Spleen (tissue), 11 donors: ENCODE results near the gene ANKS1B. TPM values are rescaled to one million over a fixed set of nuclear protein-coding genes. Genes with fewer than 3 reads are reported as not detected.

ENCODE experiments used
- DNase-seq: peaks from one replicate; pipeline ENCODE4 v3.0.0-alpha.2; 2020
- H3K27ac ChIP-seq, 8 donors: fragments of 200-600 bp; sonication (generic) in 7 of 8; 1 replicate in 4 of 8; 2 replicates in 4 of 8; pipeline versions ENCODE4 v1.5.0 to v1.8.0; 2016 to 2021; ENCODE audit warnings: inconsistent platforms in 4 of 8, mild to moderate bottlenecking in 4 of 8, moderate library complexity in 1 of 8
- H3K27me3 ChIP-seq, 7 donors: fragments of 200-600 bp; sonication (generic) in 6 of 7; replicated peaks in 1 of 7; 1 replicate in 4 of 7; 2 replicates in 3 of 7; pipeline versions ENCODE4 v1.5.0 to v1.8.0; 2016 to 2021; ENCODE audit warnings: inconsistent platforms in 3 of 7, mild to moderate bottlenecking in 1 of 7
- H3K36me3 ChIP-seq, 6 donors: fragments of 200-600 bp; sonication (generic) in 5 of 6; 1 replicate in 4 of 6; 2 replicates in 2 of 6; pipeline versions ENCODE4 v1.5.0 to v1.8.0; 2016 to 2021; ENCODE audit warnings: inconsistent platforms in 2 of 6
- H3K4me1 ChIP-seq, 6 donors: fragments of 200-600 bp; sonication (generic) in 5 of 6; 1 replicate in 3 of 6; 2 replicates in 3 of 6; pipeline versions ENCODE4 v1.5.0 to v1.8.0; 2016 to 2021; ENCODE audit warnings: inconsistent platforms in 3 of 6
- H3K4me3 ChIP-seq, 8 donors: fragments of 200-600 bp; sonication (generic) in 7 of 8; 1 replicate in 4 of 8; 2 replicates in 4 of 8; pipeline versions ENCODE4 v1.5.0 to v1.8.0; 2016 to 2021; ENCODE audit warnings: inconsistent platforms in 4 of 8, mild to moderate bottlenecking in 4 of 8, moderate library complexity in 2 of 8
- H3K9me3 ChIP-seq, 8 donors: fragments of 200-600 bp; sonication (generic) in 7 of 8; 1 replicate in 4 of 8; 2 replicates in 4 of 8; pipeline versions ENCODE4 v1.5.0 to v1.8.0; 2016 to 2021; ENCODE audit warnings: inconsistent platforms in 4 of 8
- POLR2A ChIP-seq, 3 donors: fragments of 450-650 bp; IDR thresholded peaks; one replicate each; pipeline ENCODE4 v1.5.1; 2017; ENCODE audit warnings: antibody characterized with exemption in 3 of 3, mild to moderate bottlenecking in 1 of 3
- POLR2AphosphoS5 ChIP-seq, 3 donors: sonication (generic); formaldehyde crosslinking; IDR thresholded peaks; one replicate each; pipeline ENCODE4 v1.5.1; 2017; ENCODE audit warnings: antibody characterized with exemption in 3 of 3
- WGBS, 5 donors: extraction: QIAGEN DNeasy Blood & Tissue Kit in 3 of 5; methylation state at CpG; one replicate each; pipeline versions ENCODE4 v1.1.5 to v1.1.7; 2013 to 2018; 5-methylcytosine and 5-hydroxymethylcytosine counted together
- intact Hi-C: fragments of 100-400 bp; cut with DNase I; formaldehyde crosslinking; loops from one replicate; pipeline ENCODE4 v1.15.0; 2023; ENCODE audit warnings: low total_unique reads
- polyA plus RNA-seq, 3 donors: library from polyadenylated mRNA; stranded (reverse); fragments of 200-250 nt; gene quantifications; one replicate each; pipeline ENCODE4 v1.2.1, GENCODE V29; 2013
- total RNA-seq, 7 donors: library from RNA; depleted of rRNA in 3 of 7; stranded (reverse); fragments of >200 nt in 3 of 7; fragmentation: NEBNext Ultra II Directional in 4 of 7; extraction: Animal tissue kit (Norgen Biotek cat#: 25700) in 4 of 7; gene quantifications; one replicate each; pipeline versions ENCODE4 v1.1.0 to v1.2.1, GENCODE V29; 2016 to 2021
- TF ChIP-seq, protein P1 (sequence below), 11 experiments: fragments of 200-600 bp in 7 of 11; fragments of 450-650 bp in 4 of 11; sonication (generic) in 4 of 11; IDR thresholded peaks in 8 of 11; conservative IDR thresholded peaks in 3 of 11; 1 replicate in 7 of 11; 2 replicates in 4 of 11; pipeline versions ENCODE4 v1.4.0 to v1.8.0; 2016 to 2021; ENCODE audit warnings: antibody characterized with exemption in 11 of 11, inconsistent platforms in 4 of 11, mild to moderate bottlenecking in 1 of 11
- donor health status: healthy with polysubstance abuse.
- donor health status: DM: no; HTN: no; CAD: no; lungs with moderate emphysema.
- donor health status: DM: no; HTN: no; CAD: no.
- donor health status: Bipolar disorder and iron deficiency.
- donor health status: healthy.
- donor health status: DM: no; HTN: no; CAD: no.
- donor health status: DM: yes; HTN: yes; CAD: no.

Gene ANKS1B
- total and polyA plus RNA-seq, 10 donors: 0.21 to 8.0 (median 4.2) TPM

DNA sequence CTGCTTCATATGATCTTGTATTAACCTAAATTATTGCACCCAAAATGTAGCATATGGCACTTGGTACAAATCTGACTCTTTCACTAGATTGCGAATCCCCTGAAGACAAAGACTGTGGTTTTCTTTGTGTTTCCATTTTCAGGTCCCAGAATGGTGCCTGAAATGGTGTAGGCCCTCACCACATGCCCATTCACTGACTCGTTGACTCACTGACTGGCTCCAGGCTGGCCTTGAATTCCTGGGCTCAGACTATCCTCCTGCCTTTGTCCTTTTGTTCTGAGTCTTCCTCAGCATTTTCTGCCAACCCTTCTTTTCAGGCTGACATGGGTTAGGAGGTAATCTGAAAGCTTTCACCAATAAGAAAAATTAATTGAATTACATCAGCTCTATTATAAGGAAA is 705.8 kb downstream of the ANKS1B start:
- no peaks in the 10 kb centered on the region for H3K4me1 ChIP-seq
- intact Hi-C loops: no loop called here
- no peaks in the 10 kb centered on the region for H3K27me3 ChIP-seq
- peaks cover 0 to 27% (median 7%) of the 10 kb centered on the region in 8 donors for H3K9me3 ChIP-seq
- TF ChIP-seq, protein P1, sequence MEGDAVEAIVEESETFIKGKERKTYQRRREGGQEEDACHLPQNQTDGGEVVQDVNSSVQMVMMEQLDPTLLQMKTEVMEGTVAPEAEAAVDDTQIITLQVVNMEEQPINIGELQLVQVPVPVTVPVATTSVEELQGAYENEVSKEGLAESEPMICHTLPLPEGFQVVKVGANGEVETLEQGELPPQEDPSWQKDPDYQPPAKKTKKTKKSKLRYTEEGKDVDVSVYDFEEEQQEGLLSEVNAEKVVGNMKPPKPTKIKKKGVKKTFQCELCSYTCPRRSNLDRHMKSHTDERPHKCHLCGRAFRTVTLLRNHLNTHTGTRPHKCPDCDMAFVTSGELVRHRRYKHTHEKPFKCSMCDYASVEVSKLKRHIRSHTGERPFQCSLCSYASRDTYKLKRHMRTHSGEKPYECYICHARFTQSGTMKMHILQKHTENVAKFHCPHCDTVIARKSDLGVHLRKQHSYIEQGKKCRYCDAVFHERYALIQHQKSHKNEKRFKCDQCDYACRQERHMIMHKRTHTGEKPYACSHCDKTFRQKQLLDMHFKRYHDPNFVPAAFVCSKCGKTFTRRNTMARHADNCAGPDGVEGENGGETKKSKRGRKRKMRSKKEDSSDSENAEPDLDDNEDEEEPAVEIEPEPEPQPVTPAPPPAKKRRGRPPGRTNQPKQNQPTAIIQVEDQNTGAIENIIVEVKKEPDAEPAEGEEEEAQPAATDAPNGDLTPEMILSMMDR (IDR thresholded peaks at IDR 0.05 in 8 of 11, conservative IDR thresholded peaks at IDR 0.05 in 3 of 11): no peak
- TF ChIP-seq POLR2A (IDR thresholded peaks at IDR 0.05): no peak
- H3K4me3 ChIP-seq: no peak overlapping the region
- no peaks in the 10 kb centered on the region for H3K36me3 ChIP-seq
- DNase-seq: no peak
- 56 to 73% (median 67%) methylated on average over 2 of the region's 2 CpGs for WGBS, 5 donors
- no peak overlapping the region for H3K27ac ChIP-seq

DNA sequence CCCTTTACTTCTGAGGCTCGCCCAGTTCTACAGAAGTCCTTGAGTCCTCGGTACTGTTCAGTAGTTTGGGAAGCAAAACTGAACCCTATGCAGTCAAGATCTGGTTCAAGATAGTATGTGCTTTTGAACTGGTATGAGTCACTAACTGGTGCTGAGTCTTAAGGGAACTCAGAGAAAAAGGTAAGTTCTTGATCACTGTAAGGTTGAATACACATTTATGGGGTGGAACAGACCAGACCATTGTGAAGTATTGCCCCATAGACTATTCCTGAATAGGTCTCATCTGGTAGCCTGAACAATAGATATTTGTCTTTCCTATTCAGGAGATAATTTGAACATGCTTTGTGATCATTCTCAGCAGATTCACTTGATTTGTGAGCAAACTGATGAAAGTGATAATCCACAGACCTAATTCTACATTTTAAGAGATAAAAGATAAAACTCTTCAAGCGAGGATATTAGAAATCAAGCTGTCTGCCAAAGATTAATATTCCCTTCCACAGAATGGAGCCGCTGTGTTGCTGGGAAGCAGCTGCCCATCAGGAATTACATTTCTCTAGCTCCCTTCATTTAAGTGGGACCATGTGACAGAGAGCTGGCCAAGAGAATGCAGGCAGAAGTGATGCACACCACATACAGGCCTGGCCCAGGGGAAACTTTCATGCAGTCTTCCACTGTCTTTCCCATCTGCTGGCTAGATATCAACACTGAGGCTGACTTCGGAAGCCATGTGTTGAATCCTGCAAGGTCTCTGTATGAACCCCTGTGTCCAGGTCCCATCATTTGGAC is 707.0 kb downstream of the ANKS1B start:
- H3K36me3 ChIP-seq: no peaks in the 10 kb centered on the region
- H3K4me3 ChIP-seq: no peak overlapping the region
- 78 to 92% (median 85%) methylated on average over 5 of the region's 5 CpGs for WGBS, 5 donors
- no peak for DNase-seq
- no peaks in the 10 kb centered on the region for H3K27me3 ChIP-seq
- H3K27ac ChIP-seq: no peak overlapping the region
- no peaks in the 10 kb centered on the region for H3K4me1 ChIP-seq
- H3K9me3 ChIP-seq: peaks cover 0 to 36% (median 13%) of the 10 kb centered on the region in 8 donors
- intact Hi-C loops: no loop called here
- TF ChIP-seq POLR2AphosphoS5 (IDR thresholded peaks at IDR 0.05): no peak
- TF ChIP-seq, protein P1 (IDR thresholded peaks at IDR 0.05 in 8 of 11, conservative IDR thresholded peaks at IDR 0.05 in 3 of 11): no peak
- TF ChIP-seq POLR2A (IDR thresholded peaks at IDR 0.05): no peak

DNA sequence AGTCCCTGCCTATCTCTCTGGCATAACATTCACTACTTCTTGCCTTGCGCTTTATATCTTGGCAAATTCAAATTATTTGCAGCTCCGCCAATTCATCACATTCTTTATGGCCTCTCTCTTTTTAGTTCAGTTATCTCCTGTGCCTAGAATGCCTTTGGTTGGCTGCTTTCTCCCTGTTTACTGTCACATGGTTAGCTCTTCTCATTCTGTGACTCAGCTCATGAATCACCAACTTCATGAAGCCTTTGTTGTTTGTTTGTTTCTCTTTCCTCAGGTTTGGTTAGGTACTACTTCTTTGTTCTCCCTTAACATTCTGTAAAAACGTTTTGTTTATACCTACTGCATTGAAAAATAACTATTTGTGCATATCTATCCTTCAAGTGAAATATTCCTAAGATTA is 713.7 kb downstream of the ANKS1B start:
- Histone ChIP-seq H3K4me3 (no peak overlapping the region), H3K27ac (no peak overlapping the region), H3K36me3 (no peaks in the 10 kb centered on the region), H3K9me3 (peaks cover 0 to 44% (median 19%) of the 10 kb centered on the region in 8 donors), H3K4me1 (no peaks in the 10 kb centered on the region), H3K27me3 (no peaks in the 10 kb centered on the region)
- TF ChIP-seq, protein P1 (IDR thresholded peaks at IDR 0.05 in 8 of 11, conservative IDR thresholded peaks at IDR 0.05 in 3 of 11): no peak
- TF ChIP-seq POLR2AphosphoS5 (IDR thresholded peaks at IDR 0.05) (no peak), POLR2A (IDR thresholded peaks at IDR 0.05) (no peak)
- intact Hi-C loops: no loop called here
- WGBS, 5 donors: 64 to 70% (median 65%) methylated on average over 3 of the region's 3 CpGs
- DNase-seq: no peak

DNA sequence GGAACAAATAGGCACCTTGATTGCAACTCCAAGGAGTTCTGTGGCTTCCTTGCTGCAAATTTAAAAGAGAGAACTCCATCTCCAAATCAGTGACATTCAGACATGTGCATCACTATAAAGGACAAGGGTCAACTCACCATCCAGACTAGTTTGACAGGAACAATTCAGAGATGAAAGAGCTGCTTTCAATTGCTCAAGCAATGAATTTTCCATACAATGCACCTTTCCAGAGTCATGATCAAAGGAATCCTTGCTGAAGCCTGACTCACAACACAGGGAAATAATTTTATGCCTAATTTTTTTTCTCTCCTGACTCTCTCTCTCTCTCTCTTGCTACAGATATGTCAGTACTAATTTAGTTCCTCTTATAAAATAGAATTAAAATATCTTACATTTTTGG is 717.7 kb downstream of the ANKS1B start:
- H3K36me3 ChIP-seq: no peaks in the 10 kb centered on the region
- TF ChIP-seq POLR2A (IDR thresholded peaks at IDR 0.05) (no peak), POLR2AphosphoS5 (IDR thresholded peaks at IDR 0.05) (no peak)
- TF ChIP-seq, protein P1 (IDR thresholded peaks at IDR 0.05 in 8 of 11, conservative IDR thresholded peaks at IDR 0.05 in 3 of 11): no peak
- intact Hi-C loops: no loop called here
- no peak for DNase-seq
- H3K4me1 ChIP-seq: no peaks in the 10 kb centered on the region
- no peak overlapping the region for H3K27ac ChIP-seq
- H3K4me3 ChIP-seq: no peak overlapping the region
- no peaks in the 10 kb centered on the region for H3K27me3 ChIP-seq
- H3K9me3 ChIP-seq: peaks cover 0 to 12% (median 3%) of the 10 kb centered on the region in 8 donors
